GM21717 (cell line): Measurements from ENCODE around the gene MYBPC2.
"Not testable (repeated sequence)": the region's sequence is repeated elsewhere in the genome, so short reads cannot be mapped to it uniquely, and the experiment has no call there.

Experiments used
- ATAC-seq: cut with Tn5 transposase; IDR thresholded peaks from one replicate; pipeline ENCODE4 v1.9.1; 2021; ENCODE audit warnings: mild to moderate bottlenecking, moderate library complexity; ENCODE audit not compliant: unreplicated experiment

MYBPC2 gene

DNA sequence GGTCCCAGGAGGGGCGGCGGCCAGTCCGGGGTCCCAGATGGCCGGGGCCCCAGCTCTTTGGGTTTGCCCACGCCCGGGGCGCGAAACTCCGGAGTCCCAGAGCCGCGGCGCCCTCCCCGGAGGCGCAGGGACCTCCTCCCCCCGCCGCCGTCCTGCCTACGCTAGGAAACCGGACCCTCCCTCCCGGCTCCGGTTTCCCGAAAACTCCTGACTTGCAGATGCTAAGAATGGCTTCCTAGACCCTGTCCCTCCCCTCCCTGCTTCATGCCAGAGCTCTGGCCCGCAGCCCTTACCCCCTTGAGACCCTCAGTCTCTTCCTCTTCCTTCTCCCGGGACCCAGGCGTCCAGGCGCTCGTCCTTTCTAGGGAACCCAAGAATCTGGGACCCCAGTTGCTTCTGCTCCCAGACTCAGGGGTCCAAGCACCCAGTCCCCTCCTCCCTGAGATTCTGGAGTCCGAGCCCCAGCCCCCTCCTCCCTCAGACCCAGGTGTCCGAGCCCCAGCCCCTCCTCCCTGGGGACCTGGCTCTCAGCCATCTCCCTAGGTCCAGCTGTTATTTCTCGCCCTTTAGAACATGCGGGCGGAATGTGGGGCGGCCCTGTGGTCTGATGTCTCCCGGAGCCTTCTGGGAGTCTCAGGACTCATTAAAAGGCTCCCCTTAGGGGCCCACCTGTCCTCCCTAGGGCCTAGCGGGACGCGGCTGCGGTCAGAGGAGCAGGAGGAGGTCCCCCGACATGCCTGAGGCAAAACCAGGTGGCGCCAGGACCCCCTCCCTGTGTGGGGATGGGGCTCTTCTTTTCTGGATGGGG is at the start of gene MYBPC2:
TSS of gene MYBPC2 (plus strand) at position 672 of the 808 bp plus-strand sequence. CDS start at position 734, 62 bp downstream.
- no peak for ATAC-seq

GRCh38 chr19:50383001-50383851 is 49.5 kb upstream of the MYBPC2 start:
- ATAC-seq = peak; percentile 8

GRCh38 chr19:50383852-50384684 is 48.6 kb upstream of the MYBPC2 start, which contains the start of gene POLD1:
POLD1 (plus strand) TSS chr19:50384347; CDS start chr19:50398852, 14,505 bp downstream.
- peak; percentile 61 for ATAC-seq

DNA sequence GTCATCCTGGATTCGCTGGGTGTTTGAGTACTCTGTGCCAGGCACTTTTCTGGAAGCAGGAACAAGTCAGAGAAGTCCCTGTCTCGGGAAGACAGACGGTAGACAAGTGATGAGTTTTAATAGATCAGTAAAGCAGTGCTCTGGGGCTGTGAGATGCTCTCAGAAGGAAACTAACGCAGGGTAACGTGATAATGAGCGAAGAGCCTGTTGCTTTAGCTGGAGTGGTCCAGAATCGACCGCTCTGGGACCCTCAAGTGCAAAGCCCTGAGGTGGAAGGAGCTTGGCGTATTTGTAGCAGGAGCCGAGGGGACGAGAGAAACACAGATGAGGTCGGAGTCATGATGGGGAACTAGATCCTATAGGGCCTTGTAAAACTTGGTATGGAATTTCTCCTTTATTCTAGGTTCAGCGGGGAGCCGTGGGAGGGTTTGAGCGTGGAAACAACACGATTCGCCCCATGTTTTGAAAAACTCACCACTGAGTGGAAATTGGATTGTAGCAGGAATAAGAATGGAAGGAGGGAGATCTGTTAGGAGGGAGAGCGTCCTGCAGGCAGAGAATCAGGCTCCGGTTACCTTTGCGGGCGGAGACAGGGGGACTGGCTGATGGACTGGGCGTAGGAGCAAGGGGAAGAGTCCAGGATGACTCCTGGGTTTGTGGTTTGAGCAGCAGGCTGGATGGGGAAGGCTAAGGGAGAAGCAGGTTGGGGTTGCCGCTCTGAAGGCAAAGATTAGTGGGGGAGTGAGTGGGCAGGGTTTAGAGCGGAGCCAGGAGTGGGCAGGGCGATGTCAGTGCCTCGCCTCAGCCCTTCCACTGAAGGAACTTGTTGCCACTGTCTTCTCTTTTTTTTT is 47.8 kb upstream of the MYBPC2 start:
- no peak for ATAC-seq

DNA sequence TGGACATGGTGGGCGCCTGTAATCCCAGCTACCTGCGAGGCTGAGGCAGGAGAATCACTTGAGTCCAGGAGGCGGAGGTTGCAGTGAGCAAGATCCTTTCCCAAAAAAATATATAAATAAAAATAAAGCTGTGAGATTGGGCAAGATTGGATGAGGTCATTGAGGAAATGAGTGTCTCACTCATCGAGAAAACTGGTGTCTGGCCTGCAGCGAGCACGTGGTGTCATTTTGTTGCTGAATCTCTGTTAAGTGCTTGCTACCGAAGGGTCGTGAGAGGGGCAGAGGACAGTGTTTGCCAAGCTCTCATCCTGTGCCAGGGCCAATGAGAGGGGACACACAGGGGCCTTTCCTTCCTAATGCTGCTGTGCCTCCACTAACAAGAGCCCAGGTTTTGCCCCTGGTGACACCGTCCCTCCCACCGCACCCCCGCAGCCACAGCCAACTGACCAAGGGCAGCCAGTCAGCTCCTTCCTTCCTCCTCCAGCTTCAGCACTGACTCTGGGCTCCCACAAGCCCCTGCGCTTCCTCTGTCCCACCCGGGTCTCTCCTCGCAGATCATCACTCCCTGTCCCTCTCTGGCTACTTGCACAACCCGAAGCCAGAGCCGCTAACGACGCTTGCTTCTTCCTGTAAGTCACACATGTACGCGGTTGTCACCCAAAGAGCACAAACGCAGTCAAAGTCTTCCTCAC is 45.4 kb upstream of the MYBPC2 start:
- ATAC-seq = no peak

- ATAC-seq = no peak
Measured at GRCh38 chr19:50387868-50388245, 44.8 kb upstream of the MYBPC2 start.

DNA sequence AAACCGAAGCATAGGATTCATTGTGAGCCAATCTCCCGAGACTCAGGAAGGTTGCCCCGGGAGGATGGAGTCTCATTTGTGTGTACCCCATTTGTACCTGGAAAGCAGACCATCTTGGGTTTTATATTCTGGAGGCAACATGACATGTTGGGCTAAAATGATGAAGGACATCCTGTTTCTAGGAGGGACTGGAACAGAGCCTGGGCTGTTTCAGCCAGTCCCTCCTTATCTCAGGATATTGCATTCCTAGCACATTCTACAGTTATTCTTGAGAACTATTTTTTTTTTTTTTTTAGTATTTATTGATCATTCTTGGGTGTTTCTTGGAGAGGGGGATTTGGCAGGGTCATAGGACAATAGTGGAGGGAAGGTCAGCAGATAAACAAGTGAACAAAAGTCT is 42.4 kb upstream of the MYBPC2 start:
- not testable (repeated sequence) for ATAC-seq

DNA sequence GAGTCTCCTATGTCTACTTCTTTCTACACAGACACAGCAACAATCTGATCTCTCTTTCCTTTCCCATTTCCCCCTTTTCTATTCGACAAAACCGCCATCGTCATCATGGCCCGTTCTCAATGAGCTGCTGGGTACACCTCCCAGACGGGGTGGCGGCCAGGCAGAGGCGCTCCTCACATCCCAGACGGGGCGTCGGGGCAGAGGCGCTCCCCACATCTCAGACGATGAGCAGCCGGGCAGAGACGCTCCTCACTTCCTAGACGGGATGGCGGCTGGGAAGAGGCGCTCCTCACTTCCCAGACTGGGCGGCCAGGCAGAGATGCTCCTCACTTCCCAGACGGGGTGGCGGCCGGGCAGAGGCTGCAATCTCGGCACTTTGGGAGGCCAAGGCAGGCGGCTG is 41.7 kb upstream of the MYBPC2 start:
- not testable (repeated sequence) for ATAC-seq

DNA sequence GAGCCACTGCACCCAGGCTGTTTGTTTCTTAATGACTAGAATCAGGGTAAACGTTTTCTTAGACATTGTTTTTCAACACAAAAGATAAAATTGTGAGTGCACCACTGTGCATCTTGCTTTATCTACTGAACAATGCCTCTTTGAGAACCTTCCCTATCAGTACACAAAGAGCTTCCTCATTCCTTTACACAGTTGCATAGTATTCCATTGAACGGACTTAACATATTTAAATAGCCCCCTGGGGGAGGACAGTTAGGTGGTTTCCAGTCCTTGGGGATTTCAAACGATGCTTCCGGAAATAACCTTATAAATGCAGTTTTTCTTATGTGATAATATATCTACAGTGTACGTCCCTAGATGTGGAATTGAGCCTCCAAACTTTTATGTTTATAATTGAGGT is 39.9 kb upstream of the MYBPC2 start:
- ATAC-seq = no peak

- no peak for ATAC-seq
Measured at GRCh38 chr19:50393589-50393988, 39.1 kb upstream of the MYBPC2 start.

DNA sequence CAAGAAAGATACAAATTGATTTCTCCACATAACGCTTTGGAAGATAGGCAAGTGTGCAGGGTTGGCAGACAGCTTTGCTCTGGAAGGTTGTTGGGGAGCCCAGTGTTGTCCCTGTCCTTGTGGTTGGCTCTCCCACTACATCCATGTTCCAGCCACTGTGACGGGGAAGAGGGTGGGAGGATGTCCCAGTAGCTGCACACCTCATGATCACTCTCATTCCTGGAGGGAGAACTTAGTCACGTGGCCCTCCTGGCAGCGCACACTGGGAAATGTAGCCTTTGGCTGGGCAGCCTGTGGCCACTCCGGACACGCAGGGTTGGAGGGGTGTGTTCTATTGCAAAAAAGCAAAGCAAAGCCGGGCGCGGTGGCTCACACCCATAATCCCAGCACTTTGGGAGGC is 38.7 kb upstream of the MYBPC2 start:
- no peak for ATAC-seq

- no peak for ATAC-seq
Measured at GRCh38 chr19:50398675-50399367, 33.9 kb upstream of the MYBPC2 start.

GRCh38 chr19:50399368-50399745 is 33.3 kb upstream of the MYBPC2 start:
- no peak for ATAC-seq

DNA sequence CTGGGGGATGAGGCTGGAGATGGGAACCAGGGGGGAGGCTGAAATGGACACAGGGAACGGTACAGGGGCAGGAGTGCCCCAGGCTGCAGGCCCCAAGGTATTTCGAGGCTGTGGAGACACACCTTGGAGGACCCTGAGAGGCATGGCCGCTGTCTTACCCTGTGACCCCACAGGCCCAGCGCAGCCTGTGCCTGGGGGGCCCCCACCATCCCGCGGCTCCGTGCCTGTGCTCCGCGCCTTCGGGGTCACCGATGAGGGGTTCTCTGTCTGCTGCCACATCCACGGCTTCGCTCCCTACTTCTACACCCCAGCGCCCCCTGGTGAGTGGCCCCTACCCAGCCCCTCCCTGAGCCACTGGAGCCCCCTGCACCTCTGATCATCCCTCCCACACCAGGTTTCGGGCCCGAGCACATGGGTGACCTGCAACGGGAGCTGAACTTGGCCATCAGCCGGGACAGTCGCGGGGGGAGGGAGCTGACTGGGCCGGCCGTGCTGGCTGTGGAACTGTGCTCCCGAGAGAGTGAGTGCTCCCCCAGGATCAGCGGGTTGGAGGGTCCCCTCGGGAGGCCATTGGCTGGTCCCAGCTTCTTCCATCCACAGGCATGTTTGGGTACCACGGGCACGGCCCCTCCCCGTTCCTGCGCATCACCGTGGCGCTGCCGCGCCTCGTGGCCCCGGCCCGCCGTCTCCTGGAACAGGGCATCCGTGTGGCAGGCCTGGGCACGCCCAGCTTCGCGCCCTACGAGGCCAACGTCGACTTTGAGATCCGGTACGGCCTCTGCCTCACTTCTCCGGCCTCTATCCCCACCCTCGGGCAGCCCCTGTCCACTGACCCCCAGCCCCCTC is 30.9 kb upstream of the MYBPC2 start:
- ATAC-seq = no peak

GRCh38 chr19:50402544-50403301 is 30.0 kb upstream of the MYBPC2 start:
- ATAC-seq = no peak

DNA sequence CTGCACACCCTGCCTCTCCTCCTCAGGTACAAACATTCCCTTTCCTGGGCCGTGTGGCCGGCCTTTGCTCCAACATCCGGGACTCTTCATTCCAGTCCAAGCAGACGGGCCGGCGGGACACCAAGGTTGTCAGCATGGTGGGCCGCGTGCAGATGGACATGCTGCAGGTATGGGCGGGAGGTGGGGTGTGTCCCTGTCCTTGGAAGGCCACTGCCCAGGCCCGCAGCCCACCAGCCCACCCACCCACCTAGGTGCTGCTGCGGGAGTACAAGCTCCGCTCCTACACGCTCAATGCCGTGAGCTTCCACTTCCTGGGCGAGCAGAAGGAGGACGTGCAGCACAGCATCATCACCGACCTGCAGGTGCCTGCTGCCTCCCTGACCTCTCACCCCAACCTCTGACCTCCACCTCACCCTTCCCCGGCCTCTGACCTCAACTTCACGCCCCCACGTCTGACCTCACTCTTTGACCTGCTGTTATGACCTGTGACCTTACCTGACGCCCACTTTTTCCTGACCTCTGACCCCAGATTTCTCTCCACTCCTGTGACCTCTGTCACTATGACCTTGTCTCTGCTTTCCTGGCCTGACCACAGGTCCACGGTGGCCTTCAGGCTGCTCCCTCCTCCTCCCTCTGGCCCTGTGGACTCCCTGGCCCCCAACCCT is 26.4 kb upstream of the MYBPC2 start:
- no peak for ATAC-seq

- no peak for ATAC-seq
Measured at GRCh38 chr19:50406829-50407228, 25.9 kb upstream of the MYBPC2 start.
